Psoas muscle (tissue), 8 donors: Measurements from ENCODE around the gene EXOSC5. TPM values are rescaled to one million over a fixed set of nuclear protein-coding genes. Genes with fewer than 3 reads are reported as not detected.

Source experiments
- ATAC-seq, 4 donors: fragments of 200-7000 bp; cut with Tn5 transposase; one replicate each; pipeline ENCODE4 v1.9.1; 2020; ENCODE audit warnings: moderate library complexity in 3 of 4, mild to moderate bottlenecking in 2 of 4
- DNase-seq, 2 donors: peaks; one replicate each; pipeline ENCODE4 v3.0.0-alpha.2; 2020
- H3K27ac ChIP-seq: fragments of 200-600 bp; one replicate; pipeline ENCODE4 v1.8.0; 2022
- H3K27me3 ChIP-seq, 3 donors: fragments of 200-600 bp in 1 of 3; one replicate each; pipeline versions ENCODE4 v1.6.1 to v1.8.0; 2013 to 2022; ENCODE audit warnings: low read length in 2 of 3, mild to moderate bottlenecking in 2 of 3, moderate library complexity in 1 of 3; ENCODE audit not compliant: insufficient read depth in 3 of 3
- H3K36me3 ChIP-seq, 2 donors: fragments of 200-600 bp in 1 of 2; one replicate each; pipeline versions ENCODE4 v1.6.1 to v1.8.0; 2013 to 2022; ENCODE audit warnings: low read depth in 1 of 2, mild to moderate bottlenecking in 1 of 2, moderate library complexity in 1 of 2; ENCODE audit not compliant: insufficient read depth in 1 of 2
- H3K4me1 ChIP-seq: fragments of 200-600 bp; one replicate; pipeline ENCODE4 v1.8.0; 2022
- H3K4me3 ChIP-seq: fragments of 200-600 bp; one replicate; pipeline ENCODE4 v1.8.0; 2022; ENCODE audit warnings: mild to moderate bottlenecking
- H3K9me3 ChIP-seq: fragments of 200-600 bp; one replicate; pipeline ENCODE4 v1.8.0; 2022
- WGBS, 3 donors: extraction: QIAGEN DNeasy Blood & Tissue Kit; methylation state at CpG; one replicate each; pipeline versions ENCODE4 v1.1.6 to v1.1.7; 2013; 5-methylcytosine and 5-hydroxymethylcytosine counted together
- intact Hi-C, 2 donors: fragments of 100-400 bp; cut with DNase I; formaldehyde crosslinking; loops; one replicate each; pipeline versions ENCODE4 v1.11.0 to v1.14.2; 2022
- polyA plus RNA-seq, 3 donors: library from polyadenylated mRNA; stranded (reverse); fragments of 200-250 nt; gene quantifications; one replicate each; pipeline ENCODE4 v1.2.3, GENCODE V29; 2013
- total RNA-seq, 4 donors: library from RNA; stranded (reverse); fragmentation: NEBNext Ultra II Directional in 2 of 4; extraction: Animal tissue kit (Norgen Biotek cat#: 25700) in 2 of 4; gene quantifications; one replicate each; pipeline versions ENCODE4 v1.2.1 to v1.2.4, GENCODE V29; 2021 to 2023
- TF ChIP-seq, protein P1 (sequence below): fragments of 200-600 bp; IDR thresholded peaks from one replicate; pipeline ENCODE4 v1.8.0; 2022; ENCODE audit warnings: antibody characterized with exemption
- donor health status: healthy with polysubstance abuse.
- donor health status: DM: no; HTN: no; CAD: no; lungs with moderate emphysema.
- donor health status: Bipolar disorder and iron deficiency.
- donor health status: healthy.
- donor health status: DM: yes; HTN: yes; CAD: no.
- donor health status: DM: no; HTN: no; CAD: no.
- donor health status: DM: no; HTN: no; CAD: no.
- donor health status: DM: yes; HTN: yes; CAD: no.

Gene EXOSC5
- total and polyA plus RNA-seq, 7 donors, result 25.4 to 78.8 (median 41.9) TPM

DNA sequence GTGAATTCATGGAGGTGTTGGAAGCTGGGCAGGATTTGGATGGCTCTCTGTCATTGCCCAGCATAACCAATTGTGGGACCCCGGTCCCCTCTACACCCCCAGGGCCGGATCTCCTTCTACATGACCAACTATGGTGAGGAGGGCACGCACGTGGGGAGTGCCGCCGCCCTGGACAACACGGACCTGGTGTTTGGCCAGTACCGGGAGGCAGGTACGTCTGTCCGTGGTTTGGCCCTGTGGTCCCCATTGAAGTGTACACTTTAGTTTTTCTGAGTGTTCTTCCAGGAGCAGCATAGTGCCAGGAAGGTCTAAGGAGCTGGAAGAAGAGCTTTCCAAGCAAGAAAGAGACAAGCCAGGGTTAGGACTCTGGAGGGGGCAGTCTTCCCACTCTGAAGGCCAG, 16.8 kb upstream of the EXOSC5 start:
- no peak for DNase-seq
- H3K9me3 ChIP-seq, result no peaks in the 10 kb centered on the region
- no peaks in the 10 kb centered on the region for H3K27me3 ChIP-seq
- TF ChIP-seq, protein P1, sequence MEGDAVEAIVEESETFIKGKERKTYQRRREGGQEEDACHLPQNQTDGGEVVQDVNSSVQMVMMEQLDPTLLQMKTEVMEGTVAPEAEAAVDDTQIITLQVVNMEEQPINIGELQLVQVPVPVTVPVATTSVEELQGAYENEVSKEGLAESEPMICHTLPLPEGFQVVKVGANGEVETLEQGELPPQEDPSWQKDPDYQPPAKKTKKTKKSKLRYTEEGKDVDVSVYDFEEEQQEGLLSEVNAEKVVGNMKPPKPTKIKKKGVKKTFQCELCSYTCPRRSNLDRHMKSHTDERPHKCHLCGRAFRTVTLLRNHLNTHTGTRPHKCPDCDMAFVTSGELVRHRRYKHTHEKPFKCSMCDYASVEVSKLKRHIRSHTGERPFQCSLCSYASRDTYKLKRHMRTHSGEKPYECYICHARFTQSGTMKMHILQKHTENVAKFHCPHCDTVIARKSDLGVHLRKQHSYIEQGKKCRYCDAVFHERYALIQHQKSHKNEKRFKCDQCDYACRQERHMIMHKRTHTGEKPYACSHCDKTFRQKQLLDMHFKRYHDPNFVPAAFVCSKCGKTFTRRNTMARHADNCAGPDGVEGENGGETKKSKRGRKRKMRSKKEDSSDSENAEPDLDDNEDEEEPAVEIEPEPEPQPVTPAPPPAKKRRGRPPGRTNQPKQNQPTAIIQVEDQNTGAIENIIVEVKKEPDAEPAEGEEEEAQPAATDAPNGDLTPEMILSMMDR, result no peak
- H3K27ac ChIP-seq, result peak overlapping the region; percentile 78
- WGBS, 3 donors, result 58 to 87% (median 64%) methylated on average over 10 of the region's 10 CpGs
- H3K4me3 ChIP-seq, result no peak overlapping the region
- peaks cover 0 to 56% of the 10 kb centered on the region in 2 donors for H3K36me3 ChIP-seq
- ATAC-seq, result no peak
- H3K4me1 ChIP-seq, result peaks cover 56% of the 10 kb centered on the region
- intact Hi-C loops, result no loop called here

DNA sequence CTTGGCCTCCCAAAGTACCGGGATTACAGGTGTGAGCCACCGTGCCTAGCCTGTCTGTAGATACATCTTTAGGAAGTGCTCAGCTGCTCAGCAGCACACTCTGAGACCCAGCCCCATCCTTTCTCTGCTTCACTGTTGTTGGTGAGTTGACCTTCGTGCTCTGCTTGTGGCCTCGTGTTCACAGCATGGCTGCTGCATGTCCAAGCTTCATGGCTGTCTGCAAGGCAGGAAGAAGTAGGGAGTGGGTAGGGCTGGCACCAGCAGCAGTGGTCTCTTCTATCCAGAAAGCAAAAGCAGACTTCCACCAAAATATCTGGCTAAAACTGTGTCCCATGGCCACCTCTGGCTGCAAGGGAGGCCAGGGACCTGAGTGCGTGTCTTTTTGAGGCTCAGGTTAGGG, 15.8 kb upstream of the EXOSC5 start:
- no peak for DNase-seq
- no peaks in the 10 kb centered on the region for H3K27me3 ChIP-seq
- intact Hi-C loops, result no loop called here
- H3K9me3 ChIP-seq, result no peaks in the 10 kb centered on the region
- H3K27ac ChIP-seq, result peak overlapping the region; percentile 78
- TF ChIP-seq, protein P1, result no peak
- H3K4me3 ChIP-seq, result no peak overlapping the region
- no peak for ATAC-seq
- H3K4me1 ChIP-seq, result peaks cover 60% of the 10 kb centered on the region
- H3K36me3 ChIP-seq, result peaks cover 0 to 46% of the 10 kb centered on the region in 2 donors
- whole genome bisulfite sequencing, 3 donors, result 95 to 97% (median 97%) methylated on average over 5 of the region's 5 CpGs

DNA sequence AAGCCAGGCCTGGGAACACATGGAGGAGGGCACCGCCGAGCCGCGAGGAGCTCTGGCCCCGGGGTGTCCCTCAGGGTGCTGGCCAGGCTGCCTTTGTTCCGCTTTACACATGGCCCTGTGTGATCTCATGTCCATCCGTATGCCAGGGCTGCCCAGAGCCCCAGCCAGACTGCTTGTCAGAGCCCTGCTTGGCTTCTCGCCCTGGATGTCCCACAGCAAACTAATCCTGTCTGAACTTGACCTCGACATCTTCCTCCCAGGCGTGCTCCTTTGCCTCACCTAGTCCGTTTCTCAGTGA, 14.8 kb upstream of the EXOSC5 start:
- Histone ChIP-seq H3K9me3 (no peaks in the 10 kb centered on the region), H3K36me3 (peaks cover 0 to 37% of the 10 kb centered on the region in 2 donors), H3K27me3 (no peaks in the 10 kb centered on the region), H3K27ac (peak overlapping the region; percentile 78), H3K4me3 (no peak overlapping the region), H3K4me1 (peaks cover 60% of the 10 kb centered on the region)
- intact Hi-C loops, result no loop called here
- TF ChIP-seq, protein P1, result no peak
- WGBS, 3 donors, result 17 to 41% (median 32%) methylated on average over 11 of the region's 11 CpGs
- DNase-seq (peak; percentile 62 to 88), ATAC-seq (peak; percentile 67 to 80 (median 73))

- Histone ChIP-seq H3K27ac (peak overlapping the region; percentile 78), H3K4me3 (no peak overlapping the region), H3K9me3 (no peaks in the 10 kb centered on the region), H3K27me3 (no peaks in the 10 kb centered on the region), H3K4me1 (peaks cover 60% of the 10 kb centered on the region), H3K36me3 (peaks cover 0 to 32% of the 10 kb centered on the region in 2 donors)
- ATAC-seq, result peak; percentile 1 to 8 (median 2)
- TF ChIP-seq, protein P1, result no peak
- 35 to 47% (median 47%) methylated on average over 9 of the region's 9 CpGs for WGBS, 3 donors
- intact Hi-C loops, result no loop called here
- no peak for DNase-seq
Observed at GRCh38 chr19:41411100-41411967, 14.2 kb upstream of the EXOSC5 start.
